SK-N-SH treated with all-trans-retinoic acid at 6 μM for 48 hours (cell line): ENCODE results near the gene ACP2.

ENCODE experiments used
- ATAC-seq: fragments of 200-7000 bp; cut with Tn5 transposase; 3 replicates; pipeline ENCODE4 v1.9.1; 2020; ENCODE audit warnings: mild to moderate bottlenecking, moderate library complexity
- ARNTL ChIP-seq: fragments of 450-650 bp; formaldehyde crosslinking; IDR thresholded peaks from 2 replicates; pipeline ENCODE4 v1.5.0; 2020; ENCODE audit warnings: low read depth, mild to moderate bottlenecking, moderate library complexity, borderline replicate concordance
- BACH2 ChIP-seq: fragments of 250-450 bp; sonication (Bioruptor Pico); IDR thresholded peaks from 2 replicates; pipeline ENCODE4 v1.9.0; 2021; ENCODE audit warnings: mild to moderate bottlenecking, borderline replicate concordance
- CREB5 ChIP-seq: fragments of 250-450 bp; sonication (Bioruptor Pico); IDR thresholded peaks from 2 replicates; pipeline ENCODE4 v1.5.1; 2020; ENCODE audit warnings: low read depth, mild to moderate bottlenecking, moderate library complexity
- CSDC2 ChIP-seq: fragments of 250-450 bp; sonication (Bioruptor Pico); IDR thresholded peaks from 2 replicates; pipeline ENCODE4 v1.5.0; 2020; ENCODE audit warnings: mild to moderate bottlenecking, moderate library complexity
- CSRNP3 ChIP-seq: fragments of 250-450 bp; sonication (Bioruptor Pico); IDR thresholded peaks from 2 replicates; pipeline ENCODE4 v1.5.1; 2021; ENCODE audit warnings: mild to moderate bottlenecking, moderate library complexity
- ESRRG ChIP-seq: fragments of 250-450 bp; sonication (Bioruptor Pico); IDR thresholded peaks from 2 replicates; pipeline ENCODE4 v1.6.1; 2021; ENCODE audit warnings: mild to moderate bottlenecking
- GLIS3 ChIP-seq: fragments of 250-450 bp; sonication (Bioruptor Pico); IDR thresholded peaks from 2 replicates; pipeline ENCODE4 v1.5.0; 2020; ENCODE audit warnings: mild to moderate bottlenecking, moderate library complexity
- ISL1 ChIP-seq: fragments of 250-450 bp; sonication (Bioruptor Pico); IDR thresholded peaks from 2 replicates; pipeline ENCODE4 v2.1.2; 2022; ENCODE audit warnings: mild to moderate bottlenecking, moderate library complexity
- OSR1 ChIP-seq: fragments of 250-450 bp; sonication (Bioruptor Pico); IDR thresholded peaks from 2 replicates; pipeline ENCODE4 v1.8.0; 2022; ENCODE audit warnings: moderate library complexity, mild to moderate bottlenecking, inconsistent platforms
- PPARA ChIP-seq: fragments of 250-450 bp; sonication (Bioruptor Pico); IDR thresholded peaks from 2 replicates; pipeline ENCODE4 v1.5.0; 2020; ENCODE audit warnings: mild to moderate bottlenecking, borderline replicate concordance
- RARB ChIP-seq: fragments of 250-450 bp; sonication (Bioruptor Pico); IDR thresholded peaks from 2 replicates; pipeline ENCODE4 v1.8.0; 2021; ENCODE audit warnings: mild to moderate bottlenecking, moderate library complexity
- SNAI2 ChIP-seq: fragments of 250-450 bp; sonication (Bioruptor Pico); IDR thresholded peaks from 2 replicates; pipeline ENCODE4 v1.5.0; 2020; ENCODE audit warnings: mild to moderate bottlenecking, moderate library complexity
- TCF4 ChIP-seq: fragments of 250-450 bp; sonication (Bioruptor Pico); IDR thresholded peaks from 2 replicates; pipeline ENCODE4 v1.8.0; 2021; ENCODE audit warnings: mild to moderate bottlenecking, moderate library complexity, borderline replicate concordance
- TOX ChIP-seq: fragments of 250-450 bp; sonication (Bioruptor Pico); IDR thresholded peaks from 2 replicates; pipeline ENCODE4 v1.8.0; 2021; ENCODE audit warnings: mild to moderate bottlenecking, moderate library complexity, borderline replicate concordance
- ZC3H10 ChIP-seq: fragments of 250-450 bp; sonication (Bioruptor Pico); IDR thresholded peaks from 2 replicates; pipeline ENCODE4 v1.5.1; 2021; ENCODE audit warnings: mild to moderate bottlenecking, moderate library complexity
- ZFP3 ChIP-seq: fragments of 250-450 bp; sonication (Bioruptor Pico); IDR thresholded peaks from 2 replicates; pipeline ENCODE4 v1.5.0; 2020; ENCODE audit warnings: mild to moderate bottlenecking, moderate library complexity
- ZFP30 ChIP-seq: fragments of 450-650 bp; formaldehyde crosslinking; IDR thresholded peaks from 2 replicates; pipeline ENCODE4 v1.5.0; 2022; ENCODE audit warnings: mild to moderate bottlenecking, moderate library complexity
- ZNF565 ChIP-seq: fragments of 450-650 bp; formaldehyde crosslinking; conservative IDR thresholded peaks from 2 replicates; pipeline ENCODE4 v1.5.0; 2020; ENCODE audit warnings: low read depth, mild to moderate bottlenecking, moderate library complexity
- ZNF70 ChIP-seq: fragments of 450-650 bp; formaldehyde crosslinking; IDR thresholded peaks from 2 replicates; pipeline ENCODE4 v1.5.0; 2020; ENCODE audit warnings: mild to moderate bottlenecking, moderate library complexity
- ZNF8 ChIP-seq: fragments of 450-650 bp; formaldehyde crosslinking; IDR thresholded peaks from 2 replicates; pipeline ENCODE4 v1.5.0; 2020; ENCODE audit warnings: mild to moderate bottlenecking, moderate library complexity
- TF ChIP-seq, protein P1 (sequence below): fragments of 250-450 bp; sonication (Bioruptor Pico); IDR thresholded peaks from 2 replicates; pipeline ENCODE4 v1.8.0; 2020; ENCODE audit warnings: mild to moderate bottlenecking, moderate library complexity, borderline replicate concordance
- TF ChIP-seq, protein P2 (sequence below): fragments of 250-450 bp; sonication (Bioruptor Pico); IDR thresholded peaks from 2 replicates; pipeline ENCODE4 v1.8.0; 2021; ENCODE audit warnings: low read depth, mild to moderate bottlenecking, moderate library complexity, borderline replicate concordance

Gene ACP2

GRCh38 chr11:47269002-47269828 is 20.6 kb upstream of the ACP2 start:
- no peak for TF ChIP-seq ARNTL (CRISPR knock-in tag)
- TF ChIP-seq, protein P1, sequence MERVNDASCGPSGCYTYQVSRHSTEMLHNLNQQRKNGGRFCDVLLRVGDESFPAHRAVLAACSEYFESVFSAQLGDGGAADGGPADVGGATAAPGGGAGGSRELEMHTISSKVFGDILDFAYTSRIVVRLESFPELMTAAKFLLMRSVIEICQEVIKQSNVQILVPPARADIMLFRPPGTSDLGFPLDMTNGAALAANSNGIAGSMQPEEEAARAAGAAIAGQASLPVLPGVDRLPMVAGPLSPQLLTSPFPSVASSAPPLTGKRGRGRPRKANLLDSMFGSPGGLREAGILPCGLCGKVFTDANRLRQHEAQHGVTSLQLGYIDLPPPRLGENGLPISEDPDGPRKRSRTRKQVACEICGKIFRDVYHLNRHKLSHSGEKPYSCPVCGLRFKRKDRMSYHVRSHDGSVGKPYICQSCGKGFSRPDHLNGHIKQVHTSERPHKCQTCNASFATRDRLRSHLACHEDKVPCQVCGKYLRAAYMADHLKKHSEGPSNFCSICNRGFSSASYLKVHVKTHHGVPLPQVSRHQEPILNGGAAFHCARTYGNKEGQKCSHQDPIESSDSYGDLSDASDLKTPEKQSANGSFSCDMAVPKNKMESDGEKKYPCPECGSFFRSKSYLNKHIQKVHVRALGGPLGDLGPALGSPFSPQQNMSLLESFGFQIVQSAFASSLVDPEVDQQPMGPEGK (CRISPR knock-in tag), result peak; percentile 20; the same call in 1 of the 2 replicates
- TF ChIP-seq ESRRG (CRISPR knock-in tag), result no peak
- TF ChIP-seq CSDC2 (CRISPR knock-in tag), result no peak
- peak; percentile 79 for ATAC-seq

DNA sequence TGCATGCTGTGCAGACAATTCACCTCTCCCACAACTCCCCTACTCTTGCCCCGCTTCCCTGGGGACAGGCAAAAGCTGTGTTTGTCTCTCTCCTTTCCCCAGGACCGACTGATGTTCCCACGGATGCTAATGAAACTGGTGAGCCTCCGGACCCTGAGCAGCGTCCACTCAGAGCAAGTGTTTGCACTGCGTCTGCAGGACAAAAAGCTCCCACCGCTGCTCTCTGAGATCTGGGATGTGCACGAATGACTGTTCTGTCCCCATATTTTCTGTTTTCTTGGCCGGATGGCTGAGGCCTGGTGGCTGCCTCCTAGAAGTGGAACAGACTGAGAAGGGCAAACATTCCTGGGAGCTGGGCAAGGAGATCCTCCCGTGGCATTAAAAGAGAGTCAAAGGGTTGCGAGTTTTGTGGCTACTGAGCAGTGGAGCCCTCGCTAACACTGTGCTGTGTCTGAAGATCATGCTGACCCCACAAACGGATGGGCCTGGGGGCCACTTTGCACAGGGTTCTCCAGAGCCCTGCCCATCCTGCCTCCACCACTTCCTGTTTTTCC is 19.9 kb upstream of the ACP2 start:
- ATAC-seq, result no peak
- no peak for TF ChIP-seq ZFP30
- TF ChIP-seq ZC3H10, result no peak

DNA sequence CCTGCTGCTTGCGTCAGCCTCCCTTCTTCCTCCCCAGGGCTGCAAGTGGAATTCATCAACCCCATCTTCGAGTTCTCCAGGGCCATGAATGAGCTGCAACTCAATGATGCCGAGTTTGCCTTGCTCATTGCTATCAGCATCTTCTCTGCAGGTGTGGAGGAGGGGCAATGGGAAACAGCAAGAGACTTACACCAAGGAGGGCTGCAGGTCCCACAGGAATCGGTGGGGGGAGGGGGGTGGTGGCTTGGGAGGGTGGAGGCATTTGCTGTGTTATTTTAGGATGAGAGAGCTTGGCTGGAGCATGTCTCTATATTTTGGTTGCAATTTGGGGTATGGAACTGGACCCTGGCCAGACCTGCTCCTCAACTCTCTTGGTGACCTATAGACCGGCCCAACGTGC is 19.3 kb upstream of the ACP2 start:
- TF ChIP-seq GLIS3 (CRISPR knock-in tag), result no peak
- TF ChIP-seq, protein P1 (CRISPR knock-in tag), result no peak
- TF ChIP-seq, protein P2, sequence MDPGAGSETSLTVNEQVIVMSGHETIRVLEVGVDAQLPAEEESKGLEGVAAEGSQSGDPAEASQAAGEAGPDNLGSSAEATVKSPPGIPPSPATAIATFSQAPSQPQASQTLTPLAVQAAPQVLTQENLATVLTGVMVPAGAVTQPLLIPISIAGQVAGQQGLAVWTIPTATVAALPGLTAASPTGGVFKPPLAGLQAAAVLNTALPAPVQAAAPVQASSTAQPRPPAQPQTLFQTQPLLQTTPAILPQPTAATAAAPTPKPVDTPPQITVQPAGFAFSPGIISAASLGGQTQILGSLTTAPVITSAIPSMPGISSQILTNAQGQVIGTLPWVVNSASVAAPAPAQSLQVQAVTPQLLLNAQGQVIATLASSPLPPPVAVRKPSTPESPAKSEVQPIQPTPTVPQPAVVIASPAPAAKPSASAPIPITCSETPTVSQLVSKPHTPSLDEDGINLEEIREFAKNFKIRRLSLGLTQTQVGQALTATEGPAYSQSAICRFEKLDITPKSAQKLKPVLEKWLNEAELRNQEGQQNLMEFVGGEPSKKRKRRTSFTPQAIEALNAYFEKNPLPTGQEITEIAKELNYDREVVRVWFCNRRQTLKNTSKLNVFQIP (CRISPR knock-in tag), result no peak
- no peak for TF ChIP-seq ZNF565 (CRISPR knock-in tag)
- no peak for TF ChIP-seq PPARA (CRISPR knock-in tag)
- no peak for TF ChIP-seq TCF4 (CRISPR knock-in tag)
- no peak for TF ChIP-seq TOX
- no peak for TF ChIP-seq OSR1
- TF ChIP-seq BACH2 (CRISPR knock-in tag), result no peak
- TF ChIP-seq ESRRG (CRISPR knock-in tag), result no peak
- no peak for TF ChIP-seq CREB5 (CRISPR knock-in tag)
- TF ChIP-seq ARNTL (CRISPR knock-in tag), result no peak
- no peak for TF ChIP-seq CSDC2 (CRISPR knock-in tag)
- no peak for TF ChIP-seq ZFP30
- no peak for TF ChIP-seq ISL1 (CRISPR knock-in tag)
- no peak for TF ChIP-seq ZNF70
- no peak for TF ChIP-seq CSRNP3 (CRISPR knock-in tag)
- no peak for TF ChIP-seq ZFP3 (CRISPR knock-in tag)
- TF ChIP-seq ZNF8, result no peak
- TF ChIP-seq ZC3H10, result no peak
- ATAC-seq, result no peak

GRCh38 chr11:47264521-47264920 is 15.9 kb upstream of the ACP2 start:
- ATAC-seq, result no peak
- TF ChIP-seq RARB (no peak), TOX (no peak), CSDC2 (CRISPR knock-in tag) (no peak), ZC3H10 (no peak), ESRRG (CRISPR knock-in tag) (no peak), PPARA (CRISPR knock-in tag) (no peak), BACH2 (CRISPR knock-in tag) (no peak), CSRNP3 (CRISPR knock-in tag) (no peak), ZFP3 (CRISPR knock-in tag) (no peak), ZFP30 (no peak), OSR1 (no peak), ISL1 (CRISPR knock-in tag) (no peak), SNAI2 (CRISPR knock-in tag) (no peak), ZNF8 (no peak)
